Mammary microvascular endothelial cell (primary cell): ENCODE data around the gene LCA5L. TPM values are rescaled to one million over a fixed set of nuclear protein-coding genes. Genes with fewer than 3 reads are reported as not detected.

Source experiments
- total RNA-seq: library from RNA; depleted of rRNA; stranded (reverse); fragments of >200 nt; gene quantifications from 2 replicates; pipeline ENCODE4 v1.2.3, GENCODE V29; 2015

The LCA5L gene
- total RNA-seq: 0.07 and 0.74 TPM in 2 replicates

DNA sequence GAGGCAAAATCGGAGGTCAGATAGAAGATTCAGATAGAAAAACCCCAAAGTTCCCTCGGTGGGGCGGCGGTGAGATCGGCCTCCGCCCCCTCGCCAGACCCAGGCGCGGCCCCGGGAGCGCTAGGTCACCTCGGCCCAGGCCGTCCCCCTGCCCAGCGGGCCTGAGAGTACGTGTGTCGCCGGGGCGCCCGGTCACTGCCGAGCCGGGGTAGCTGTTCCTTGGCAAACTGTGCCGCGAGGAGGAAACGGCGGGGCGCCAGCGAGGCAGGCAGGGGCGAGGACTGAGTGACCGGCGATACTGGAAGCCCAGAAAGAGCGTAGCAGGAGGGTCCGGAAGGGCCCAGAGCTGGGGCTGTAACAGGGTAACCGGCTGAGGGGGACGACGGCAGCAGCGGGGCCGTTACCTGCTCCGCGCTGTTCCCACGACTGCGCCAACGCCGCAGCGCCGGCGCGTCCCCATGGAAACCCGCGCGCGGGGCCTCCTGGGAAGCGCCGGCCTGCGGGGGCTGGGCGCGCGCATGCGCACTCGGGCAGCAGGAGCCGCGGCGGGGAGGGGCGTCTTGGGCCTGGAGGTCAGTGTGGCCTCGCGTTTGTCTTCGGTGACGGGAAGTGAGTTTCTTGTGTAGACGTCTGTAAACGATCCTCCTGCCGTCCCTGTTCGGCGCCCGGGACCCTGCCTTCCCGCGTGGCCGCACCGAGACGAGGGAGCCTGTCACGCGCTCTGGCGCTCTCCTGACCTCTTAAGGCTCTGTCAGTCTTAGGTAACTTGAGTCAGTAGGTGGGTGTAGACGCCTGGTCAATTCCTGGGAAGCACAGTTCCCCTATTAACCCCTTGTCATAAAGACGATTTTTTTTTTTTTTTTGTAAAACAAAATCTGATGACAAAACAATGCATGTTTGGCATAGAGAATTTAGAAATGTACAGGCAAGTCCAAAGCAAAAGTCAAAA is at the start of gene LCA5L:
Gene LCA5L, minus strand, starts transcription at position 458 of the 949 bp plus-strand sequence. CDS start 17,285 bp downstream, outside the sequence.

DNA sequence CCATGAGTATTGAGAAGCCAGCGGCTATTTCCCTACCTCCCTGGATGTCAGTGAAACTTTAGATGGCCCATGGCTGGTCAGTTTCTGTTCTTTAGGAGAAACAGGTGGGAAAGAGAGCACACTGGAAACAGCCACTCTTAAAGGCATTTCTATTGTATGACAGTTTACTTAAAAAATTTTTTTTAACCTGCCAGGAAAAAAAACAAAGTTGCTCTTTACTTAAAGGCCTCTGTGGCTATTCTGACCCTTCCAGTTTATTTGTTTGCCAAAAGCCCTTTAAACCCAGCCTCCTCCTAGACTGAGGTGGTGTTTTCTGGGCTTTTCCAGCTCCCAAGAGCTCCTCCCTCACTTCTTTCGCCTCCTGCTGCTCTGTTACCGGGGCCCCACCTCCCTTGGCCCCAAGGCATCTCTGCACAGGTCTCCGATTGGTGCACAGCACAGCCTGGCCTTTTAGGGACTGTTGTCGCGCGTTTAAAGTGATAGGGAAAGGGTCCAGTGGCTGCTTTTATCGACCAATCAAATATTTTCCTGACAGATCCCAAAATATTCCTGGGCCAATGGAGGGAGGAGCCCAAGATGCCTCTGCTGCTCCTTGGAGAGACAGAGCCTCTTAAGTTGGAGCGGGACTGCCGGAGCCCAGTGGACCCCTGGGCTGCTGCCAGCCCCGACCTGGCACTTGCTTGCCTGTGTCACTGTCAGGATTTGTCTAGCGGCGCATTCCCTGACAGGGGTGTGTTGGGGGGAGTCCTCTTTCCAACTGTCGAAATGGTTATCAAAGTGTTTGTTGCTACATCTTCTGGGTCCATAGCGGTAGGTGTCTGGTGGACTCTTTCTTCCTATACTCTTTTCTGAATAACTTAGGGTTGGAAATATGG is 6.0 kb upstream of the LCA5L start, which contains the start of gene SH3BGR:
Gene SH3BGR, plus strand, starts transcription at position 639 of the 875 bp plus-strand sequence. Its CDS starts 127 bp downstream, at position 766.

Other genes with a start within 250 kb of the LCA5L start
- gene BRWD1, start 132.1 kb downstream of the LCA5L start, total RNA-seq: 13.3 and 13.8 TPM in 2 replicates
- gene HMGN1, start 96.7 kb downstream of the LCA5L start, total RNA-seq: 237 and 259 TPM in 2 replicates
- 0.39 and 4.7 TPM in 2 replicates for gene SH3BGR, start 6.2 kb upstream of the LCA5L start, total RNA-seq
- gene B3GALT5, start 167.2 kb upstream of the LCA5L start, total RNA-seq: not detected in 2 replicates